ENCODE data around the gene CDNF. TPM values are rescaled to one million over a fixed set of nuclear protein-coding genes. Genes with fewer than 3 reads are reported as not detected.
"Not testable (repeated sequence)": the region's sequence is repeated elsewhere in the genome, so short reads cannot be mapped to it uniquely, and the experiment has no call there.

Gene CDNF
- total RNA-seq, 3 donors from 2014 or later: 2.9 to 6.2 (median 5.1) TPM

- no peak overlapping the region for H3K4me3 ChIP-seq
- intact Hi-C loops (cut with DNase I; ENCODE audit: low total_unique reads): no loop called here
- no peaks in the 10 kb centered on the region for H3K4me1 ChIP-seq
- H3K9me3 ChIP-seq: no peaks in the 10 kb centered on the region
- no peaks in the 10 kb centered on the region for H3K36me3 ChIP-seq
- no peak overlapping the region for H3K27ac ChIP-seq
- TF ChIP-seq POLR2A (IDR thresholded peaks at IDR 0.05): no peak
- TF ChIP-seq POLR2AphosphoS5 (IDR thresholded peaks at IDR 0.05): no peak
- TF ChIP-seq CTCF (IDR thresholded peaks at IDR 0.05): no peak
- no peak for DNase-seq (ENCODE audit: low spot score in 2 of 2)
- no peaks in the 10 kb centered on the region for H3K27me3 ChIP-seq
Observed at GRCh38 chr10:14821635-14822375, 16.0 kb downstream of the CDNF start.

- Histone ChIP-seq H3K36me3 (no peaks in the 10 kb centered on the region), H3K9me3 (no peaks in the 10 kb centered on the region), H3K27me3 (no peaks in the 10 kb centered on the region), H3K4me3 (no peak overlapping the region), H3K27ac (no peak overlapping the region), H3K4me1 (no peaks in the 10 kb centered on the region)
- TF ChIP-seq POLR2AphosphoS5 (IDR thresholded peaks at IDR 0.05) (no peak), POLR2A (IDR thresholded peaks at IDR 0.05) (no peak), CTCF (IDR thresholded peaks at IDR 0.05) (no peak)
- intact Hi-C loops (cut with DNase I; ENCODE audit: low total_unique reads): no loop called here
- DNase-seq (ENCODE audit: low spot score in 2 of 2): no peak
Observed at GRCh38 chr10:14820775-14821154, 17.1 kb downstream of the CDNF start.

GRCh38 chr10:14820010-14820774 lies 17.6 kb downstream of the CDNF start:
- Histone ChIP-seq H3K4me1 (no peaks in the 10 kb centered on the region), H3K9me3 (no peaks in the 10 kb centered on the region), H3K27ac (no peak overlapping the region), H3K4me3 (no peak overlapping the region), H3K36me3 (no peaks in the 10 kb centered on the region), H3K27me3 (no peaks in the 10 kb centered on the region)
- intact Hi-C loops (cut with DNase I; ENCODE audit: low total_unique reads): no loop called here
- no peak for DNase-seq (ENCODE audit: low spot score in 2 of 2)
- TF ChIP-seq POLR2A (IDR thresholded peaks at IDR 0.05) (no peak), CTCF (IDR thresholded peaks at IDR 0.05) (no peak), POLR2AphosphoS5 (IDR thresholded peaks at IDR 0.05) (no peak)

- H3K4me1 ChIP-seq; H3K27ac ChIP-seq; H3K9me3 ChIP-seq; H3K4me3 ChIP-seq; H3K36me3 ChIP-seq; intact Hi-C loops (cut with DNase I; ENCODE audit: low total_unique reads); H3K27me3 ChIP-seq; DNase-seq (ENCODE audit: low spot score in 2 of 2): not testable (repeated sequence)
Observed at GRCh38 chr10:14816717-14817116, 21.1 kb downstream of the CDNF start.

- H3K9me3 ChIP-seq: no peaks in the 10 kb centered on the region
- intact Hi-C loops (cut with DNase I; ENCODE audit: low total_unique reads): no loop called here
- H3K27ac ChIP-seq: no peak overlapping the region
- no peaks in the 10 kb centered on the region for H3K27me3 ChIP-seq
- no peak overlapping the region for H3K4me3 ChIP-seq
- H3K4me1 ChIP-seq: no peaks in the 10 kb centered on the region
- no peaks in the 10 kb centered on the region for H3K36me3 ChIP-seq
- TF ChIP-seq POLR2A (IDR thresholded peaks at IDR 0.05) (no peak), POLR2AphosphoS5 (IDR thresholded peaks at IDR 0.05) (no peak), CTCF (IDR thresholded peaks at IDR 0.05) (no peak)
- DNase-seq (ENCODE audit: low spot score in 2 of 2): no peak
Observed at GRCh38 chr10:14815681-14816080, 22.2 kb downstream of the CDNF start.
